NCI-H2029 (cell line): ENCODE data around the gene SLC36A3.
A peak's percentile ranks its signal among the peaks of the same experiment; 100 is the strongest.
"Not testable (repeated sequence)": the region's sequence is repeated elsewhere in the genome, so short reads cannot be mapped to it uniquely, and the experiment has no call there.

Experiments used
- DNase-seq: peaks from one replicate; lab custom pipeline; 2025; lab: John Stamatoyannopoulos, UW

SLC36A3 gene

GRCh38 chr5:151259931-151260330, 43.6 kb downstream of the SLC36A3 start:
- peak; percentile 3 for DNase-seq

DNA sequence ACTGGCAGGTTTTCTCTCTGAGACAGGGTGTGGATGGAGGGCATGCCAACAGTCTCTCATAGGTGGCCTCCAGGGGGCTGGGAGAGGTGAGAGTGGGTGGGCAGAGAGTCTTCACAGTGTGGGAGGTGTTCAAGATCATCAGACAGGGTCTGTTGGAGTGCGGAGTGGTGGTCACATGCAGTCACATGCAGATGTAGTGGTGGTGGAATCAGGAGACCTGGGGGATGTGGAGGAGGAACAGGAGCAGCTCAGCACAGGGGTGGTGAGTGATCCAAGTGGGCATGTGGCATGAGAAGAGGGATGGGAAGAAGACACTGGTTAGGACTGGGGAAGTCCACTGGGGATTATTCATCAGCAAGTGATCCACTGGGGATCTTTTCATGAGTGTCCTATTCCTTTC, 44.8 kb downstream of the SLC36A3 start:
- no peak for DNase-seq

- no peak for DNase-seq
These were observed 45.4 kb downstream of the SLC36A3 start for GRCh38 chr5:151258201-151258611.

DNA sequence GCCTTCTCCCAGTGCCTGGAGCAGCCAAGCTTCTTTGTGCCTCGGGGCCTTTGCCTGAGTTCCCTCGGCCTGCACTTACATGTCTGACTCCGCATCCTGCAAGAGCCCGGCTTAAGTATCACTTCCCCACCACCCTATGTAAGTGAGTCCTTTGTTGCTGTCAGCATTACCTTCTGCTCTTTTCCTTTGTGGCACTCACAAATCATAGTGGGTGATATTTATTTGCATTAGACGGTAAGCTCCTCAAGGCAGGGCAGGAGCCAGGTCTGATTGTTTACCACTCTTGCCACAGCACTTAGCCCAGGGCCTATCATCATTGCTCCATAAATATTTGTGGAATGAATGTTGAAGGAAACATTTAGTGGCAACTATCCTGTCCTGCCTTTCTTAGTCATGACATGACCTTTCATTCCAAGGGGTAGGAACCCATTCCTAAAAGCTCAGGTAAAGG, 45.8 kb downstream of the SLC36A3 start:
- DNase-seq = no peak

GRCh38 chr5:151255621-151256286, 47.8 kb downstream of the SLC36A3 start:
- no peak for DNase-seq

DNA sequence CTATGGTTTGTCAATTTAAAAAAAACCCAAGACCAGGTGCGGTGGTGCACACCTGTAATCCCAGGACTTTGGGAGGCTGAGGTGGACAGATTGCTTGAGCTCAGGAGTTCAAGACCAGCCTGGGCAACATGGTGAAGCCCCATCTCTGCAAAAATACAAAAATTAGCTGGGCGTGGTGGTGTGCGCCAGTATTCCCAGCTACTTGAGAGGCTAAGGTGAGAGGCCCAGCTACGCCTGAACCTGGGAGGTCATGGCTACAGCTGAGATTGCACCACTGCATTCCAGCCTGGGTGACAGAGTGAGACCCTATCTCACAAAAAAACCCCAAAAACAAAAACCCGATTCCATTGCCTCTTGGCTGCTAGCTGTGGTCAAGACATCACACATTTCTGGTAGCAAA, 48.6 kb downstream of the SLC36A3 start:
- DNase-seq = not testable (repeated sequence)

GRCh38 chr5:151254556-151254955, 49.0 kb downstream of the SLC36A3 start:
- no peak for DNase-seq

GRCh38 chr5:151253605-151253950, 50.0 kb downstream of the SLC36A3 start:
- DNase-seq = no peak

- DNase-seq = peak; percentile 99
These were observed 50.6 kb downstream of the SLC36A3 start, which contains the start of gene GM2A for GRCh38 chr5:151252762-151253604. Gene GM2A (plus strand): TSS chr5:151253185. CDS start chr5:151253217, 32 bp downstream.

GRCh38 chr5:151251621-151252020, 51.9 kb downstream of the SLC36A3 start:
- no peak for DNase-seq

- no peak for DNase-seq
These were observed 52.5 kb downstream of the SLC36A3 start for GRCh38 chr5:151251001-151251551.

DNA sequence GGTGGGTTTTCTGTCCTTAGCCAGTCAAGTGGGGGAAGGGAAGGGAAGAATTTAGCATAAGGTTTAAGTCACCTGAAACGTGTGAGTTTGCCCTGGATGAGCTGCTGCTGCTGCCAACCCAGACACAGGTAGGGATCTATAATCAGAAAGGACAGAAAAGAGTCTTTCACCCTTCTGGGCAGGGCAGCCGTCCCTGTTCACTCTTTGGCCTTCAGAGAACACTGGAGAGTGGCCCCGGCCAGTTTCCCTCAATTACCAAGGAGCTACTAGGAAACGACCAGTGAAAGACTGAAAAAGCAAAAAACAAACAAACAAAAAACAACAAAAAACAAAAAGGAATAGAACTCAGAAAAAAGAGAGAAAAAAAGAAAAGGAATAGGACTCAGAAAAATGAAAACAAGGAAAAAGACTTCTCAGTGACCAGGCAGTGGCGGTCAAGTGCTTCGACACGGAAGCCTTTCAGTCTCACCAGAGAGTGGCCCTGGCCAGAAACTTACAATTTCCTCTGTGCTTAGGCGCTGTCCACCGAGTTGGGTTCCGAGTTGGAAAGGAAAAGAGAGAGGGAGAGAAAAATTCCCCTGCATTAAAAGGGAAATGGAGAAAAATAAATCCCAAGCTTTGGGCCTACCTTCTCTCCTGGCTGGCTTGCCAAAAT, 53.1 kb downstream of the SLC36A3 start:
- no peak for DNase-seq

DNA sequence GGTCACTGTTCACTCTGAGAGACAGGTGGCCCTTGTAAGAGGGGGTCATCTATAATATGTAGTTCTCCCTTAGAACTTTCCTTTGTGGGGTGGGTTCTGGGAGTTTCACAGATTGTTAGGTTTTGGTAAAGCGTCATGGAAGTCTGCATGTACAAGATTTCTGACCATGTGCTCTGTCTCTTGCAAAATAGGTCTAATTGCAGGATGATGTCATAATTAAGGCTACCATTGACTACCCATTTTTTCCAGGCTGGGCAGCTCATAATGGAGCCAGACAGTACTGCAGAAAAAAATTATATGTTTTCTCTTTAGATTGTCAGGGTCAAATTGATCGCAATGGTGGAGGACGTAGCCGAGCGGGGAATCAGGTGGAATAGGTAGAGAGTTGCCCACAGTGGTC, 54.3 kb downstream of the SLC36A3 start:
- no peak for DNase-seq

- no peak for DNase-seq
These were observed 54.9 kb downstream of the SLC36A3 start for GRCh38 chr5:151248651-151249050.

- no peak for DNase-seq
These were observed 57.8 kb downstream of the SLC36A3 start for GRCh38 chr5:151245680-151246219.

GRCh38 chr5:151244206-151244605, 59.4 kb downstream of the SLC36A3 start:
- no peak for DNase-seq

DNA sequence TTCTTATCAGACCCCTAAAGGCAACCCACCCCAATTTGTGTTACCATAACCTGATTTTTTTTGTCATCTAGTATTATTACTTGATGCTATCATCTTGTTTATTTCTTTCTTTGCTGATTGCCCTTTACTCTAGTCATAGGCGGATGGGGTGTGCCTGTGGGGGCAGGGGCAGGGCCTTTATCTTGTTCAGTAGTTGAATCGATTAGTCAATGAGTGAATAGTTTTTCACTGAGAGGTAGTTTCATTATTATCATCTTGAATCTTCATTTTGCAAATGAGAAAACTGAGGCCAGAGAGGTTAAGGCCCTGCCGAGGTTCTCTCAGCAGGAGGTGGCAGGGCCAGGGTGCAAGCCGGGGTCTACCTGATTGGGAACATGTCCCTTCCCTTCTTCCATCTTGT, 60.0 kb downstream of the SLC36A3 start:
- no peak for DNase-seq

- DNase-seq = no peak
These were observed 60.4 kb downstream of the SLC36A3 start for GRCh38 chr5:151243127-151243526.

GRCh38 chr5:151240924-151241635, 62.5 kb downstream of the SLC36A3 start:
- DNase-seq = peak; percentile 59

GRCh38 chr5:151240268-151240835, 63.2 kb downstream of the SLC36A3 start:
- DNase-seq = not testable (repeated sequence)

GRCh38 chr5:151239237-151239861, 64.2 kb downstream of the SLC36A3 start:
- peak; percentile 5 for DNase-seq
